Stimulated activated naive CD8-positive, alpha-beta T cell treated with anti-CD3 and anti-CD28 coated beads, Interleukin-15, amount 100 ng/mL, for 72 hours (primary cell): ENCODE results near the gene HRC.
"Not testable (repeated sequence)": the region's sequence is repeated elsewhere in the genome, so short reads cannot be mapped to it uniquely, and the experiment has no call there.

ENCODE experiments used
- ATAC-seq: fragments of 150-1000 bp; cut with Tn5 transposase; 2 replicates; pipeline ENCODE4 v1.10.0; 2021; ENCODE audit warnings: mild to moderate bottlenecking, moderate library complexity
- DNase-seq, 2 donors: peaks; one replicate each; pipeline ENCODE4 v3.0.0; 2021 to 2022
- H3K27ac Mint-ChIP-seq, 2 donors: one replicate each; pipeline ENCODE4 v1.8.0; 2022; ENCODE audit warnings: mild to moderate bottlenecking in 2 of 2, mixed read lengths in 2 of 2, moderate library complexity in 2 of 2
- H3K27me3 Mint-ChIP-seq: one replicate; pipeline ENCODE4 v1.8.0; 2022; ENCODE audit warnings: mixed read lengths
- H3K4me1 Mint-ChIP-seq: one replicate; pipeline ENCODE4 v1.8.0; 2022; ENCODE audit warnings: mild to moderate bottlenecking, mixed read lengths
- H3K4me3 Mint-ChIP-seq, 2 donors: one replicate each; pipeline ENCODE4 v1.8.0; 2022; ENCODE audit warnings: mild to moderate bottlenecking in 2 of 2, mixed read lengths in 2 of 2, moderate library complexity in 1 of 2
- H3K9me3 Mint-ChIP-seq, 2 donors: one replicate each; pipeline ENCODE4 v1.8.0; 2022; ENCODE audit warnings: mixed read lengths in 2 of 2

The HRC gene

GRCh38 chr19:49130325-49130724, 24.9 kb downstream of the HRC start:
- Mint-ChIP-seq H3K27me3 (peaks cover 17% of the 10 kb centered on the region), H3K4me3 (no peak overlapping the region), H3K9me3 (no peaks in the 10 kb centered on the region), H3K4me1 (peaks cover 50% of the 10 kb centered on the region), H3K27ac (no peak overlapping the region)
- ATAC-seq (no peak), DNase-seq (no peak)

- Mint-ChIP-seq H3K4me1 (peaks cover 40% of the 10 kb centered on the region), H3K4me3 (peak overlapping the region in 1 of 2 donors; percentile 86), H3K27ac (no peak overlapping the region), H3K27me3 (peaks cover 10% of the 10 kb centered on the region), H3K9me3 (no peaks in the 10 kb centered on the region)
- DNase-seq (no peak), ATAC-seq (no peak)
Observed at GRCh38 chr19:49129238-49129583, 26.0 kb downstream of the HRC start.

- Mint-ChIP-seq H3K4me3 (peak overlapping the region; percentile 86 to 89), H3K27me3 (peaks cover 4% of the 10 kb centered on the region), H3K9me3 (no peaks in the 10 kb centered on the region), H3K4me1 (peaks cover 35% of the 10 kb centered on the region), H3K27ac (peak overlapping the region in 1 of 2 donors; percentile 0)
- no peak for ATAC-seq
- DNase-seq: no peak
Observed at GRCh38 chr19:49128545-49129237, 26.5 kb downstream of the HRC start.

- Mint-ChIP-seq H3K4me3 (peak overlapping the region; percentile 86 to 89), H3K4me1 (peaks cover 27% of the 10 kb centered on the region), H3K27me3 (no peaks in the 10 kb centered on the region), H3K27ac (peak overlapping the region; percentile 77 to 94), H3K9me3 (no peaks in the 10 kb centered on the region)
- peak; percentile 97 for DNase-seq
- peak; percentile 96 for ATAC-seq
Observed at GRCh38 chr19:49127674-49128544, 27.3 kb downstream of the HRC start.

GRCh38 chr19:49127225-49127624, 28.0 kb downstream of the HRC start:
- not testable (repeated sequence) for H3K9me3 Mint-ChIP-seq, DNase-seq, H3K27me3 Mint-ChIP-seq, ATAC-seq, H3K27ac Mint-ChIP-seq
- Mint-ChIP-seq H3K4me3 (peak overlapping the region; percentile 44 to 57), H3K4me1 (peaks cover 23% of the 10 kb centered on the region)

GRCh38 chr19:49126575-49126974, 28.6 kb downstream of the HRC start:
- Mint-ChIP-seq H3K9me3 (no peaks in the 10 kb centered on the region), H3K4me3 (no peak overlapping the region), H3K27me3 (no peaks in the 10 kb centered on the region), H3K4me1 (peaks cover 23% of the 10 kb centered on the region), H3K27ac (no peak overlapping the region)
- ATAC-seq: no peak
- no peak for DNase-seq

- H3K27me3 Mint-ChIP-seq: peaks cover 12% of the 10 kb centered on the region
- no peak overlapping the region for H3K4me3 Mint-ChIP-seq
- DNase-seq: no peak
- no peak overlapping the region for H3K27ac Mint-ChIP-seq
- H3K9me3 Mint-ChIP-seq: no peaks in the 10 kb centered on the region
- H3K4me1 Mint-ChIP-seq: peaks cover 32% of the 10 kb centered on the region
- no peak for ATAC-seq
Observed at GRCh38 chr19:49125025-49125731, 30.0 kb downstream of the HRC start.

- not testable (repeated sequence) for H3K4me3 Mint-ChIP-seq, H3K27ac Mint-ChIP-seq, DNase-seq, H3K9me3 Mint-ChIP-seq, ATAC-seq
- Mint-ChIP-seq H3K4me1 (peaks cover 26% of the 10 kb centered on the region), H3K27me3 (peaks cover 18% of the 10 kb centered on the region)
Observed at GRCh38 chr19:49123285-49123684, 31.9 kb downstream of the HRC start.

GRCh38 chr19:49121841-49122240, 33.4 kb downstream of the HRC start:
- Mint-ChIP-seq H3K4me1 (peaks cover 32% of the 10 kb centered on the region), H3K27me3 (peaks cover 18% of the 10 kb centered on the region)
- H3K9me3 Mint-ChIP-seq, ATAC-seq, H3K27ac Mint-ChIP-seq, H3K4me3 Mint-ChIP-seq, DNase-seq: not testable (repeated sequence)

GRCh38 chr19:49120868-49121267, 34.3 kb downstream of the HRC start:
- DNase-seq (no peak), ATAC-seq (no peak)
- no peak overlapping the region for H3K27ac Mint-ChIP-seq
- peaks cover 18% of the 10 kb centered on the region for H3K27me3 Mint-ChIP-seq
- H3K4me3 Mint-ChIP-seq: peak overlapping the region; percentile 49 to 96
- peaks cover 38% of the 10 kb centered on the region for H3K4me1 Mint-ChIP-seq
- H3K9me3 Mint-ChIP-seq: no peaks in the 10 kb centered on the region

- peak overlapping the region in 1 of 2 donors; percentile 45 for H3K27ac Mint-ChIP-seq
- peak overlapping the region; percentile 49 to 96 for H3K4me3 Mint-ChIP-seq
- peaks cover 43% of the 10 kb centered on the region for H3K4me1 Mint-ChIP-seq
- no peaks in the 10 kb centered on the region for H3K9me3 Mint-ChIP-seq
- DNase-seq: no peak
- ATAC-seq: no peak
- H3K27me3 Mint-ChIP-seq: peaks cover 18% of the 10 kb centered on the region
Observed at GRCh38 chr19:49120325-49120683, 34.9 kb downstream of the HRC start.

GRCh38 chr19:49119411-49120324, 35.5 kb downstream of the HRC start, which contains the start of gene PPFIA3:
Gene PPFIA3, plus strand, starts transcription at chr19:49119544. Its CDS starts 8,330 bp downstream, at chr19:49127874.
- peak; percentile 22 to 37 for DNase-seq
- Mint-ChIP-seq H3K9me3 (no peaks in the 10 kb centered on the region), H3K4me1 (peaks cover 48% of the 10 kb centered on the region)

GRCh38 chr19:49118565-49119410, 36.4 kb downstream of the HRC start, which contains the start of gene C19orf73:
Gene C19orf73, minus strand, starts transcription at chr19:49119143. Its CDS starts 121 bp downstream, at chr19:49119022.
- peak within 1 kb of the TSS; percentile 85 to 96 for H3K4me3 Mint-ChIP-seq

More at GRCh38 chr19:49119411-49120324, 35.5 kb downstream of the HRC start, which contains the start of gene PPFIA3:
- no peak for ATAC-seq
- H3K27ac Mint-ChIP-seq: peak within 1 kb of the TSS; percentile 87 to 97
- H3K4me3 Mint-ChIP-seq: peak within 1 kb of the TSS; percentile 85 to 96
- H3K27me3 Mint-ChIP-seq: peaks cover 18% of the 10 kb centered on the region

More at GRCh38 chr19:49118565-49119410, 36.4 kb downstream of the HRC start, which contains the start of gene C19orf73:
- H3K27me3 Mint-ChIP-seq: peaks cover 18% of the 10 kb centered on the region
- peak; percentile 84 for ATAC-seq
- H3K27ac Mint-ChIP-seq: peak within 1 kb of the TSS; percentile 87 to 97
- H3K4me1 Mint-ChIP-seq: peaks cover 51% of the 10 kb centered on the region
- H3K9me3 Mint-ChIP-seq: no peaks in the 10 kb centered on the region
- DNase-seq: peak; percentile 97 to 98
